Subcutaneous abdominal adipose tissue (tissue), 5 donors: ENCODE data around the gene AGXT2.

Source experiments
- H3K27ac ChIP-seq: one replicate; pipeline ENCODE4 v1.7.0; 2013; ENCODE audit warnings: low read depth, mild to moderate bottlenecking, inconsistent platforms, low read length, moderate library complexity
- H3K27me3 ChIP-seq, 5 donors: one replicate each; pipeline ENCODE4 v1.7.0; 2013; ENCODE audit warnings: low read length in 5 of 5, inconsistent platforms in 1 of 5; ENCODE audit not compliant: control insufficient read depth in 5 of 5, insufficient read depth in 4 of 5
- H3K36me3 ChIP-seq, 5 donors: one replicate each; pipeline ENCODE4 v1.7.0; 2013; ENCODE audit warnings: low read length in 5 of 5; ENCODE audit not compliant: control insufficient read depth in 5 of 5, insufficient read depth in 5 of 5
- H3K4me1 ChIP-seq, 5 donors: one replicate each; pipeline ENCODE4 v1.7.0; 2013; ENCODE audit warnings: low read length in 5 of 5, mild to moderate bottlenecking in 3 of 5, moderate library complexity in 1 of 5; ENCODE audit not compliant: control insufficient read depth in 5 of 5, insufficient read depth in 5 of 5
- H3K4me3 ChIP-seq, 5 donors: one replicate each; pipeline ENCODE4 v1.7.0; 2013; ENCODE audit warnings: low read length in 5 of 5, low read depth in 1 of 5
- H3K9ac ChIP-seq, 5 donors: one replicate each; pipeline ENCODE4 v1.7.0; 2013; ENCODE audit warnings: low read length in 5 of 5, mild to moderate bottlenecking in 4 of 5, moderate library complexity in 3 of 5
- H3K9me3 ChIP-seq, 5 donors: one replicate each; pipeline ENCODE4 v1.7.0; 2013; ENCODE audit warnings: low read length in 5 of 5; ENCODE audit not compliant: control insufficient read depth in 5 of 5
- donor health status: healthy.
- donor health status: healthy.
- donor health status: healthy.
- donor health status: healthy.
- donor health status: healthy.

The AGXT2 gene

DNA sequence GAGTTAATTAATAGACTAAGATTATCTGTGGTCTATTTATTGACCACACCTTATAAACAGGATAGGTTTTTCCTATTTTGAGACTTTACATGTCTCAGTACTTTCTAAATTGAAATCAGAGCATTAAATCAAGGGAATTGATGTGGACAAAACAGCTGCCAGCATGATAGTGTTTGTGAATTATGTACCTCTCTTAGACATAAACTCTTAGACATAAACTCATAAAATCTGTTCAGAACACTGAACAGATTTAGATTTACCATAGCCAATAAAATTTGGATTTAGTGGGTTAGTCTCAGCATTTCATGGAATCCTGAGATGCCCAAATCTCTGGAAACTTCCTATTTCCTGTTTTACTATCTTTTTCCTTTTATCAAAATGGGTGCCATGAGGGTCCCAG, 11.5 kb upstream of the AGXT2 start:
- no peaks in the 10 kb centered on the region for H3K9me3 ChIP-seq
- no peaks in the 10 kb centered on the region for H3K27me3 ChIP-seq

DNA sequence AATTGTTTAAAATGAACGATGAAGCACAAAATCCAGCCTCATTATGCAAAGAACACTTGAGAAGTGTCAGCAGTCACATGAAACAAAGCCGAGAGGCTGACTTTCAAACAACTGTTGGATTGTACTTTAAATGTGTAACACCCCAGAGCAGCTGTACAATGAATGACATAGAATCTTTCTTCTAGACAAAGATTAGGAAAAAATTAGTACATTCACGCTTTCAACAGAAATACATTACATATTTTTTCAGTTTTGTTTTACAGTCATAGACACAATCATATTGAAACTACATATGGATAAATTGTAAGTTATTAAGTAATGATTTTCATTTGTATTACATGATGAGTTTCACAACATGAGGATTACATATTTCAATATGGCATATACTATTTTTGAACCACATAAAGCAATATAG, 10.6 kb upstream of the AGXT2 start:
- H3K36me3 ChIP-seq = no peaks in the 10 kb centered on the region
- H3K27me3 ChIP-seq = no peaks in the 10 kb centered on the region
- no peak overlapping the region for H3K27ac ChIP-seq
- no peak overlapping the region for H3K4me3 ChIP-seq
- peaks cover 0 to 23% (median 9%) of the 10 kb centered on the region in 5 donors for H3K4me1 ChIP-seq
- no peaks in the 10 kb centered on the region for H3K9me3 ChIP-seq
- no peak overlapping the region for H3K9ac ChIP-seq

More for the DNA sequence above, 11.5 kb upstream of the AGXT2 start:
- Histone ChIP-seq H3K9ac (no peak overlapping the region), H3K27ac (no peak overlapping the region), H3K4me1 (peaks cover 0 to 29% (median 9%) of the 10 kb centered on the region in 5 donors), H3K4me3 (no peak overlapping the region), H3K36me3 (no peaks in the 10 kb centered on the region)

DNA sequence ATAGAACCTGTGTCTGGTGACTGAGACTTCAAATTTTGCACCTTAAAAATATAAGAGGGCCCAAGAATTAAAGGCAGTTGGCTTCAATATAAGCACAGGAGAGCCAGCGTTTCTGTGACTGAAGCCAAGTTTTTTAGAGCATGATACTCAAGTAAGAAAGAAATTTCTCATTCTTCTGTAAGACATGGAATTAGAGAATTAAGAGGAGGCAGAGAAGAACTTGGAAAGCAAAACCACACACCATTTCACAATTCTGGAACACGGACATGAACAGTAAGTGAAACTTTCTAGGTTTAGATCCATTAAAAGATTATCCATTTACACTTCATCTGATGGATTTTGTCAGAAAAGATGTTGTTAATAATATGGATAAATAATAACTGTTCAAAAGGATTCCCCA, 8.9 kb upstream of the AGXT2 start:
- Histone ChIP-seq H3K27ac (no peak overlapping the region), H3K4me1 (peaks cover 0 to 9% (median 5%) of the 10 kb centered on the region in 5 donors), H3K36me3 (no peaks in the 10 kb centered on the region), H3K27me3 (no peaks in the 10 kb centered on the region), H3K4me3 (no peak overlapping the region), H3K9me3 (no peaks in the 10 kb centered on the region), H3K9ac (no peak overlapping the region)

DNA sequence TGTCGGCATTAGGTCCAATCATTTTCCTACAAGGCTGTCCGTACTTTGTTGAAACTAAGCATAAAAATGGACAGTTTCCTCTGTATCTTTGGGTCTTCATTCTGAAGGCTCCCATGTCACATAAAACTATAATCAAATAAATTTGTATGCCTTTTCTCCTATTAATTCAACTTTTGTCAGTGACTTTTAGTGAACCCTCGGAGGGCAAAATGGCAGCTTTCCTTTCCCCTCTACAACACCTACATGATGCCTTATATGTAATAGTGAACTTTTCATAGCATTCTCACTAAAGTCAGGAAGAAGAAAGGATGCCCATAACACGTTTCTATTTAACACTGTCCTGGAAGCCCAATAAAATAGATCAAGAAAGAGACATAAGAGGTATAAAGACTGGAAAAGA, 5.1 kb upstream of the AGXT2 start:
- H3K4me3 ChIP-seq = no peak overlapping the region
- H3K4me1 ChIP-seq = no peaks in the 10 kb centered on the region
- H3K27ac ChIP-seq = no peak overlapping the region
- peaks cover 0 to 4% (median 0%) of the 10 kb centered on the region in 5 donors for H3K27me3 ChIP-seq
- H3K36me3 ChIP-seq = no peaks in the 10 kb centered on the region
- H3K9me3 ChIP-seq = no peaks in the 10 kb centered on the region
- H3K9ac ChIP-seq = no peak overlapping the region

DNA sequence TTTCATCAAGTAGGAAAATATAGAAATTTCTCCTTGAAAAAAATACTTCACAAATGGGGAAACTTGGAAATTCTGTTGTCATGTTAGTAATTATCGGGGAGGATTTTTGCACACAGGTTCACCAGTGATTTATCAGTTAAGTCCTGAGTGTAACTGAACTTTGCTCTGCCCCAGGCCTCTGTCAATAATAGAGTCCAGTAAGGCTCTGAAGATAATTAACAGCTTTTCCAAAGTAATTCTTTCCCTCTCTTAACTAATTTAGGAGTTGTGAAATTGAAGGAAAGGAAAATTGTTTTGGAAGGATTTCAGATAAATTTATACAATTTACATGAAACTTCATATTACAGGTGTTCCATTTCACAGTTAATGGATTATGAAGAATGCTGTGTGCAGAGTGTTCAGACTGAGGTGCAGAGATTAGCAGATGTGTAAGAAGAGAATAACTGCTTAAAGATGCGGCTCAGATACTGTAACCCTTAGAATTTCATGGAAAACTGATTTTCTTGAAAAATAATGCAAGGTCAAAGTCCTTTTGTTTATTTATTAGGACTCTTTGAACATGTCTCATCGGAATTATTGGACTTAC, 2.9 kb upstream of the AGXT2 start:
- no peak overlapping the region for H3K9ac ChIP-seq
- H3K4me1 ChIP-seq = peaks cover 0 to 2% (median 0%) of the 10 kb centered on the region in 5 donors
- H3K36me3 ChIP-seq = no peaks in the 10 kb centered on the region
- H3K27me3 ChIP-seq = peaks cover 0 to 4% (median 0%) of the 10 kb centered on the region in 5 donors
- H3K27ac ChIP-seq = no peak overlapping the region
- no peak overlapping the region for H3K4me3 ChIP-seq
- H3K9me3 ChIP-seq = no peaks in the 10 kb centered on the region

DNA sequence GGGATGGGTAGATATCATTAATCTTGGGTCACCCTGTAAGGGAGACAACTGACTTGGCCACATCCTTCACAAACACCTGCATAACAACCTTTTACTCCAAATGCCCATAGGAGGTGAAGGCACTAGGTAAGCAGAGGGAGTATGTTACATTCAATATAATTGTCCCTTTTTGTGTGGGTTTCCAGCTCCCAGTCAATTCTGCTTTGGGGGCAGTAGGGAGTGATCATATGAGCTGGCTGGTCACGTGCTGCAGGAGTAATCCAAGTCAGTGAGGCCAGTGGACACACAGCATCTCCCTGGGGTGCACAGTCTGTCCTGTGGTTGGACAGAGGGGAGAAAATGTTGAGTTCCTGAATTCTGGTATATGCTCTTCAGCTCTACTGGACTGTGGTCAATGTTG, 1.2 kb upstream of the AGXT2 start:
- H3K27me3 ChIP-seq = peaks cover 0 to 4% (median 0%) of the 10 kb centered on the region in 5 donors
- no peak overlapping the region for H3K9ac ChIP-seq
- no peak overlapping the region for H3K4me3 ChIP-seq
- H3K36me3 ChIP-seq = no peaks in the 10 kb centered on the region
- no peak overlapping the region for H3K27ac ChIP-seq
- no peaks in the 10 kb centered on the region for H3K9me3 ChIP-seq
- H3K4me1 ChIP-seq = peaks cover 0 to 2% (median 0%) of the 10 kb centered on the region in 5 donors

DNA sequence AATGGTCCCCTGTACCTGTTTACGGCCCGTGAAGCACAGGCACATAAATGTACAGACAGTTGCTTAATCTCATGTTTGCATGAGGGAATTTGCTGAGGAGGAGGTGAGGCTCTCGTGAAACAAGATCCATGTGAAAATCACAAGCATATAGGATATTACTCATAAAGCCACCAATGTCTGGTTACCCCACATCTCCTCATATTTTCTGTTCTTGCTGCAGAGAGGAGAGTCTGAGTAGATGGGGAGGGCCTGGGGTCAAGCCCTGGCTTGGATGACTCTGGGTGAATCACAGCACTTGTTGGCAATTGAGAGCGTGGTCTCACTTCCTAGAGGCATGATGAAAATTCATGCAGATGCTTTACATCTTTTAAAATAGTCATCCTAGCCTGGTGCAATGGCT, 975 bp downstream of the AGXT2 start:
- Histone ChIP-seq H3K9me3 (no peaks in the 10 kb centered on the region), H3K36me3 (no peaks in the 10 kb centered on the region), H3K9ac (no peak overlapping the region), H3K4me3 (no peak overlapping the region), H3K27me3 (peaks cover 0 to 4% (median 0%) of the 10 kb centered on the region in 5 donors), H3K27ac (no peak overlapping the region), H3K4me1 (peaks cover 0 to 2% (median 0%) of the 10 kb centered on the region in 5 donors)

DNA sequence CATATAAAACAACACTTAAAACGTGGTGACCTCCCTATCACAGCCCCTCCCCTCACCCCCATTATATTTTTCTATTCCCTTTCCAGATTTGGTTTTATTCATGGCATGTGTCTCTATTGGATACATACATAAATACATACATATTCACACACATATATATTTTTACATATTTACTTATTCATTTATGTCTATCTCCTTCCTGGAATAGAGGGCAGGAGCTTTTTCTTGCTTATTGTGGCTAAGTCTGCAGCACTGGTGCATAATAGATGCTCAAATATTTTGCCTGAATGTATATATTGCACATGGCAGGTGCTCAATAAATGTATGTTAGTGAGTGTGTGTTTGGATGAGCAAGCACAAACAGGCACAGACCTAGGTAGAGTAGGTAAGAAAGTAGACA, 2.5 kb downstream of the AGXT2 start:
- H3K4me3 ChIP-seq = no peak overlapping the region
- peaks cover 0 to 4% (median 0%) of the 10 kb centered on the region in 5 donors for H3K27me3 ChIP-seq
- peaks cover 0 to 2% (median 0%) of the 10 kb centered on the region in 5 donors for H3K4me1 ChIP-seq
- H3K9ac ChIP-seq = no peak overlapping the region
- no peaks in the 10 kb centered on the region for H3K36me3 ChIP-seq
- H3K27ac ChIP-seq = no peak overlapping the region
- no peaks in the 10 kb centered on the region for H3K9me3 ChIP-seq

DNA sequence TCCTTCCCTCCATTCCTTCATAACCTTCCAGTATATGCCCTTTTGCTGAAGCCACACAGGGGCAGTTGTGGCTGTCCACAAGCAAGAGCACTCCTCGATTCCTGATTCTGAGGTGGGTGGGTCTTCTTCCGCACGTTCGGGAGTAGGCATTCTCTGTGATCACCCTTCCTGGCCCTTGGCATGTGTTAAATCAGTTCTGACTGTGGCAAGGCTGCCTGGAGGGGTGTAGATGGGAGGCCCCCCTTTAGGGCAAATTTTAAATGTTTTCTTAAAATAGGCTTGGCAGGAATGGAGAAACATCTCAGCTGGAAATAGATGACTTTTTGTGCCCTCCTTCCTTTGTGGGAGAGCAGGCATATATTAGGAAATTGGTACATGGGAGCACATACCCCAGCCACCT, 3.1 kb downstream of the AGXT2 start:
- Histone ChIP-seq H3K4me1 (peaks cover 0 to 2% (median 0%) of the 10 kb centered on the region in 5 donors), H3K4me3 (no peak overlapping the region), H3K36me3 (no peaks in the 10 kb centered on the region), H3K27me3 (peaks cover 0 to 4% (median 0%) of the 10 kb centered on the region in 5 donors), H3K9ac (no peak overlapping the region), H3K9me3 (no peaks in the 10 kb centered on the region), H3K27ac (no peak overlapping the region)

DNA sequence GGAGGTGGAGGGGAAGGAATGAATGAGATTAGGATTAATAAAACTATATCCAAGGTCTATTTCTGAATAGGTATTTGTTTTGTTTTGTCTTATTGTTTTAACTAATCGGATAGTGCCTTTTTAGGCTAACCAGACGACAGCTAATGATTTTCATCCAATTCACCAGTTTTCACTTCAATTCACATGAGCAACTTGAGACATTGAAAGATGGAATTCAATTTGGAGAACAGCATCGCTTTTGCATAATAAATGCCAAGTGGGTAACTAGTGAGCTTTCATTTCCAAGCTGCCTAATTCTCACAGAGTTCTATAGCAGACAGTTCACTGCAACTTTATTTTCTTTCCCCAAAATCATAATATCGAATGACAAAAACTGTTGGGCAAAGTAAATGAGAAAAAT, 5.0 kb downstream of the AGXT2 start:
- H3K9ac ChIP-seq = no peak overlapping the region
- peaks cover 0 to 2% (median 0%) of the 10 kb centered on the region in 5 donors for H3K4me1 ChIP-seq
- no peaks in the 10 kb centered on the region for H3K9me3 ChIP-seq
- no peak overlapping the region for H3K27ac ChIP-seq
- no peaks in the 10 kb centered on the region for H3K36me3 ChIP-seq
- H3K4me3 ChIP-seq = no peak overlapping the region
- peaks cover 0 to 3% (median 0%) of the 10 kb centered on the region in 5 donors for H3K27me3 ChIP-seq
